ENCODE measurements around the gene DSCAML1. TPM values are rescaled to one million over a fixed set of nuclear protein-coding genes. Genes with fewer than 3 reads are reported as not detected.

DSCAML1 gene
- total and polyA plus RNA-seq, 8 donors: 0.08 to 2.9 (median 0.45) TPM

GRCh38 chr11:117820071-117820470, 23.1 kb upstream of the DSCAML1 start:
- Histone ChIP-seq H3K36me3 (no peaks in the 10 kb centered on the region), H3K27ac (no peak overlapping the region), H3K9me3 (no peaks in the 10 kb centered on the region), H3K4me3 (no peak overlapping the region), H3K4me1 (peaks cover 24 to 69% (median 52%) of the 10 kb centered on the region in 4 donors), H3K27me3 (peaks cover 0 to 14% (median 0%) of the 10 kb centered on the region in 3 donors)
- 64 to 87% (median 75%) methylated on average over 11 of the region's 11 CpGs for WGBS, 5 donors
- intact Hi-C loops (cut with DNase I; ENCODE audit: low total_unique reads): no loop called here
- TF ChIP-seq POLR2AphosphoS5 (IDR thresholded peaks at IDR 0.05) (no peak), POLR2A (IDR thresholded peaks at IDR 0.05) (no peak), EP300 (IDR thresholded peaks at IDR 0.05) (no peak), CTCF (IDR thresholded peaks at IDR 0.05) (no peak)
- peak in 1 of 2 donors; percentile 49 for DNase-seq

GRCh38 chr11:117819096-117820040, 22.4 kb upstream of the DSCAML1 start:
- H3K9me3 ChIP-seq: no peaks in the 10 kb centered on the region
- TF ChIP-seq EP300 (IDR thresholded peaks at IDR 0.05) (no peak), POLR2AphosphoS5 (IDR thresholded peaks at IDR 0.05) (peak in 1 of 3 donors; percentile 13), CTCF (IDR thresholded peaks at IDR 0.05) (peak in 4 of 7 experiments; percentile 14 to 35 (median 22))
- peaks cover 26 to 69% (median 53%) of the 10 kb centered on the region in 4 donors for H3K4me1 ChIP-seq
- peaks cover 0 to 14% (median 0%) of the 10 kb centered on the region in 3 donors for H3K27me3 ChIP-seq
- H3K27ac ChIP-seq: no peak overlapping the region
- WGBS, 5 donors: 62 to 72% (median 66%) methylated on average over 8 to 10 of the region's 10 CpGs
- no peak overlapping the region for H3K4me3 ChIP-seq
- intact Hi-C loops (cut with DNase I; ENCODE audit: low total_unique reads): loop anchor here (5.0 kb wide), 1 partner anchor 392 kb away; no protein-coding TSS in a partner anchor
- no peaks in the 10 kb centered on the region for H3K36me3 ChIP-seq
- DNase-seq: peak; percentile 66 to 94

GRCh38 chr11:117818041-117818873, 21.2 kb upstream of the DSCAML1 start:
- 54 to 60% (median 56%) methylated on average over 9 of the region's 9 CpGs for WGBS, 5 donors
- Histone ChIP-seq H3K27ac (peak overlapping the region in 2 of 5 donors; percentile 74 to 80), H3K4me3 (no peak overlapping the region), H3K9me3 (no peaks in the 10 kb centered on the region), H3K36me3 (no peaks in the 10 kb centered on the region), H3K4me1 (peaks cover 26 to 59% (median 44%) of the 10 kb centered on the region in 4 donors), H3K27me3 (peaks cover 0 to 14% (median 0%) of the 10 kb centered on the region in 3 donors)
- peak in 2 of 7 experiments; percentile 17 to 59 for TF ChIP-seq CTCF (IDR thresholded peaks at IDR 0.05)
- TF ChIP-seq POLR2AphosphoS5 (IDR thresholded peaks at IDR 0.05): no peak
- TF ChIP-seq EP300 (IDR thresholded peaks at IDR 0.05): no peak
- TF ChIP-seq POLR2A (IDR thresholded peaks at IDR 0.05): no peak
- intact Hi-C loops (cut with DNase I; ENCODE audit: low total_unique reads): loop anchor here (5.0 kb wide), 1 partner anchor 391 kb away; no protein-coding TSS in a partner anchor
- no peak for DNase-seq
